Measurements from ENCODE around the gene TMEM132C.

The TMEM132C gene

DNA sequence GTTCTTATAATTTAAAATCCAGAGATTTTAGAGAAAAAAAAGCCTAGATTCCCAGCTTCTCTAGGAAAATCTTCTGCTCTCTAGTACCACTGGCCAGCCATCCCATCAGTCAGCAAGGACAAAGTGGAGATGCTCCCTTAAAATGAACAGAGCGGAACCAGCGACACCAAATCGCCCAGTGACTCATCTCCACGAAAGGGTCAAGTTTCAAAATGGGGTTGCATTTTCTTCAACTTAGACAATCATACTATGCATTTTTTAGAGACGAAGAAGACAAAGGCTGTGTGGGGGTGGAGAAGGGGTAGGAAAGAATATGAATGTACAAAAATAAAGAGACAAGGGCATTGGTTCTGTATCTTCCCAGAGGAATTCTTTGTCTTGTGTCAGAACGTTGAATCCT, 344.8 kb downstream of the TMEM132C start:
- H3K4me3 ChIP-seq (ENCODE audit: low read depth, low read length), result no peak overlapping the region
- TF ChIP-seq, protein P1, sequence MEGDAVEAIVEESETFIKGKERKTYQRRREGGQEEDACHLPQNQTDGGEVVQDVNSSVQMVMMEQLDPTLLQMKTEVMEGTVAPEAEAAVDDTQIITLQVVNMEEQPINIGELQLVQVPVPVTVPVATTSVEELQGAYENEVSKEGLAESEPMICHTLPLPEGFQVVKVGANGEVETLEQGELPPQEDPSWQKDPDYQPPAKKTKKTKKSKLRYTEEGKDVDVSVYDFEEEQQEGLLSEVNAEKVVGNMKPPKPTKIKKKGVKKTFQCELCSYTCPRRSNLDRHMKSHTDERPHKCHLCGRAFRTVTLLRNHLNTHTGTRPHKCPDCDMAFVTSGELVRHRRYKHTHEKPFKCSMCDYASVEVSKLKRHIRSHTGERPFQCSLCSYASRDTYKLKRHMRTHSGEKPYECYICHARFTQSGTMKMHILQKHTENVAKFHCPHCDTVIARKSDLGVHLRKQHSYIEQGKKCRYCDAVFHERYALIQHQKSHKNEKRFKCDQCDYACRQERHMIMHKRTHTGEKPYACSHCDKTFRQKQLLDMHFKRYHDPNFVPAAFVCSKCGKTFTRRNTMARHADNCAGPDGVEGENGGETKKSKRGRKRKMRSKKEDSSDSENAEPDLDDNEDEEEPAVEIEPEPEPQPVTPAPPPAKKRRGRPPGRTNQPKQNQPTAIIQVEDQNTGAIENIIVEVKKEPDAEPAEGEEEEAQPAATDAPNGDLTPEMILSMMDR (IDR thresholded peaks at IDR 0.05; ENCODE audit: borderline replicate concordance, insufficient read depth, low read depth, low read length), result no peak

DNA sequence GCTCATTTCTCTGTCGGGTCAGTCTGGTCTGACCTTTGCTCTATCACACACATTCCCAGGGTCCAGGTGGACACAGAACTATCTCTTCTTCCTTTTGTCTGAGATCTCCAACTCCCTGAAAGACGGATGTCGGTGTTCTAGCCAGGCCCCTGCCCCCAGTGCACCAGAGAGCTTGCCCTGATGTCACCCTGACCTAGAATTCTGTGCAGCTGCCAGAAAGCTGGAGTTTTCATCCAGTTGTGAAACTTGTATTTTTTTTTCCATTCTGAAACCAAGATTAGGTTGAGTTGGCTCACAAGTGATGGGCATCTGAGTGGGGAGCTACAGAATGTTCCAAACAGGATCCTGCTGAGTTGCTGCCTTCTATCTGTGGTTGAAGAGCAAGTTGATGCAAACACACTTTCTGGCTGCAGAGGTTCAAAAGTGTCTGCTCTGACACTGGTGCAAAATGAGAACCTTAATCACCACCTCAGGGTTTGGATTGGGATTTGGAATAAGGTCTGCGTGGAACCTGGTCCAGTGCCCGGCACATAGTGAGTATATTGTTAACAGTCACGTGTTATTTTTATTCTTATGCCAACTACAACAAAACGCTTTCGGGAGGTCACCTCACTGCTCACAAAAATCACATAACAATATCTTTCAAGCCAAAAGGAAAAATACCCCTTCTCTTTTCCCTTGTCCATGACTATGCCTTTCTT, 345.3 kb downstream of the TMEM132C start:
- TF ChIP-seq, protein P1 (IDR thresholded peaks at IDR 0.05; ENCODE audit: borderline replicate concordance, insufficient read depth, low read depth, low read length), result no peak
- H3K4me3 ChIP-seq (ENCODE audit: low read depth, low read length), result no peak overlapping the region

DNA sequence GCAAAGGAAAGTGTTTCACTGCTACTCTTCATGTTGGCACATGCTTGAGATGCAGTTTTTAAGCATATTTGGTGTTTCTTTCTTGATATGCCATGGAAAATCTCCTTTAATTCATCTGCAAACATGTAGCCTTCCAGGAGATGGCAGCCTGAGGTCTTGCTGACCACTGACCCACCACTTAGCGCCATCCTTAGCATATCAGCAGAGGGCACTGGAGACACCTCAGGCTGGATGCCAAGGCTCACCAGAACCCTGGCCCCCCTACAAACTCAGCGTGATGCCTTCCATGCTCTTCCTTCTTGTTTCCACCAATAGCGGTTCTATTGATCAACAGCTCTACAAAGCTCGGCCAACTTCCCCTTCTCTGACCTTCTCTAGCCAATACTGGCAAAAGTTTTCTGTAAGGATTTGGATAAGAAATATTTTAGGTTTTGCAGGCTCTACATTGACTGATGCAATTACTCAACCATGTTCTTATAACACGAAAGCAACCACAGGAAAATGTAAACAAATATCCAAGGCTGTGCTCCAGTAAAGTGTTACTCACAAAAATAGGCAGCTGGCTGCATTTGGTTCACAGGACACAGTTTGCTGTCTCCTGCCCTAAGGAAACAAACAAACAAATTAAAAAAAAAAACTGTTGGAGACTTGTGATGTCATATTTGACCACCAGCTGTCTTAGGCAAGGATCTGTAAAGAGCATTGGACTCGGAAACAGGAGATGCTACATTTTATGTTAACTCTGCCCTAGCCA, 347.0 kb downstream of the TMEM132C start:
- TF ChIP-seq, protein P1 (IDR thresholded peaks at IDR 0.05; ENCODE audit: borderline replicate concordance, insufficient read depth, low read depth, low read length), result no peak
- H3K4me3 ChIP-seq (ENCODE audit: low read depth, low read length), result no peak overlapping the region

GRCh38 chr12:128617304-128617833, 350.4 kb downstream of the TMEM132C start:
- TF ChIP-seq, protein P1 (IDR thresholded peaks at IDR 0.05; ENCODE audit: borderline replicate concordance, insufficient read depth, low read depth, low read length), result no peak
- H3K4me3 ChIP-seq (ENCODE audit: low read depth, low read length), result no peak overlapping the region

GRCh38 chr12:128619263-128619662, 352.3 kb downstream of the TMEM132C start:
- TF ChIP-seq, protein P1 (IDR thresholded peaks at IDR 0.05; ENCODE audit: borderline replicate concordance, insufficient read depth, low read depth, low read length), result no peak
- no peak overlapping the region for H3K4me3 ChIP-seq (ENCODE audit: low read depth, low read length)

DNA sequence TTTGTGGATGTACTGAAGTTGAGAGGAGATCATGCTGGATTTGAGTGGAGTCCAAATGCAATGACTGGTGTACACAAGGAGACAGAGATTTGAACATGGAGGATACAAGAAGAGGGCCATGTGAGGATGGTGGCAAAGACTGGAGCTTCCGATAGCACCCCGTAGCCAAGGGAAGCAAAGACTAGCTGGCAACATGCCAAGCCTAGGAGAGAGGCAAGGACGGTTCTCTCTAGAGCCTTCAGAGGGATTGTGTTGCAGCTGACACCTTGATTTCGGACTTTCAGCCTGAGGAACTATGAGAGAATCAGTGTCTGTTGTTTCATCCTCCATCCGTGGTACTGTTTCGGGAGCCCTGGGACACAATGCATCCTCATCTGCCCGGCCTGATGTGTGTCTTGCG, 354.3 kb downstream of the TMEM132C start:
- TF ChIP-seq, protein P1 (IDR thresholded peaks at IDR 0.05; ENCODE audit: borderline replicate concordance, insufficient read depth, low read depth, low read length), result no peak
- no peak overlapping the region for H3K4me3 ChIP-seq (ENCODE audit: low read depth, low read length)
